HG02852 (cell line): ENCODE measurements around the gene MMADHC.

Experiments used
- ATAC-seq: cut with Tn5 transposase; IDR thresholded peaks from one replicate; pipeline ENCODE4 v1.9.1; 2021; ENCODE audit warnings: mild to moderate bottlenecking, moderate library complexity; ENCODE audit not compliant: unreplicated experiment

MMADHC gene

DNA sequence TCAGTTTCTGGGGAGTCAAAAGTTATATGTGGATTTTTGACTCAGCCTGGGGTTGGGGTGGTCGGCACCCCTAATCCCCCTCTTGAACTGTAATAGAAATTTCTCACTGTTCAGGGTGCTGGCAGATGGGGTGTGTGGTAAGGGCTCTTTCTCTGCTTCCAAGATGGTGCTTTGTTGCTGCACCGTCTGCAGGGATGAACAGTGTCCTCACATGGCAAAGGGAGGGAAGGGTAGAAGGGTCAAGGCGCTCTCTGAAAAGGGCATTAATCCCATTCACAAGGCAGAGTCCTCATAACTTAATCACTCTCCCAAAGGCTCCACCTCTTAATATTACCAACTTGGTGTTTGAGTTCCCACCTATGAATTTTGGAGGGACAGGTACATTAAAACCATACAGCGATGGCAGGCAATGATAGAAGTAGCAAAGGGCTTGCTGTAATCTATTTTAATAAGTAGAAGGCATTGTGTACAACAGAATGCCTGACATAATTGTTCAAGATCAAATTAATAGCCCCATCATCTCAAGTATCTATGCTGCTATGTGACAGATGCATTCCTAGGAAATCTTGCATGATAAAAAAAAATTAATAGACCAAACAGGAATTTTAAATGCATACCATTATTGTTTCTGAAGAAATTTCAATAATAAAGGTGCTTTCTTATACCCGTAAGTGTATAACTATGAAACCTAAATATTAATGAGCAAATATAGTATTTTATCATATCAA, 28.1 kb downstream of the MMADHC start:
- no peak for ATAC-seq

DNA sequence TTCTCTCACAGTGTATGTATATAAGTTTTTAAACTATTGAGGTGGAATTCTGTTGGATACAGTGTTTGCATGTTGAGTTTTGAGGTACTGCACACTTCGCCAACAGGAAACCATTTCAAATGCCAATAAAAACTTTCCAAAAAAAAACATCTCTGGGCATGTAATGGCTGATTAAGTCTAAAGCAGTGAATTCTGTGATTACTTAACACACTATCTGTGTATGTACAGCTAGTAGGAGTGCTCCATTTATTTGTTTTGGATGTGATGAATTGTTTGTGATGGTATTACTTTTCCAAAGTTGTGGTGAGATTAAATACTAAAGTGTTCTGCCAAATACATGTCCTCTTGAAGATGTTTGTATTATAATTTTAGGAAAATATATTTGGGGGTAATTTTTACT, 31.1 kb downstream of the MMADHC start:
- ATAC-seq: no peak

DNA sequence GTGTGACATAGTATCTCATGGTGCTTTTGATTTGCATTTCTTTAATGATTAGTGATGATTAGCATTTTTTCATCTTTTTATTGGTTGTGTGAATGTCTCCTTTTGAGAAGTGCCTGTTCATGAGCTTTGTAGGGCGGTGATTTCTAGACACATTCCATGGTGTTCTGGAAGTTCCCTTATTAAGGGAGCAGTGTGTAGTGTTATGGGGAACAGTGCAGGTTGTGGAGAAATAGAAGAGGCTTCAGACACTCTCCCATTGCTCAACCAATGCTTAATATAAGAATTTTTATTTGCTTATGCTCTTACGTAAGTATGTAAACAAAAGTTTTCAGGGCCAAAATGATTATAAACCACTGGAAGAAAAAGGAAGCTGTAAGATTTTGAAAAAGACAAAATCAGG, 34.7 kb downstream of the MMADHC start:
- no peak for ATAC-seq

DNA sequence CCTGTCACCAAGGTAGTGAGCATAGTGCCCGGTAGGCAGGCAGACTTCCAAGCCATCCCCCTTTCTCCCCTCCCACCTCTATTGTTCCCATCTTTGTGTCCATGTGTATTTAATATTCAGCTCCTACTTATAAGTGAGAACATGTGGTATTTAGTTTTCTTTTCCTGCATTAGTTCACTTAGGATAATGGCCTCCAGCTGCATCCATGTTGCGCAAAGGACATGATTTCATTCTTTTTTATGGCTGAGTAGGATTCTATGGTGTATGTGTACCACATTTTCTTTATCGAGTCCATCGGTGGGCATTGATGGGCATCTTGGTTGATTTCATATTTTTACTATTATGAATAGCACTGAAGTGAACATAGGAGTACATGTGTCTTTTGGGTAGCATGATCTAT, 35.3 kb downstream of the MMADHC start:
- ATAC-seq: no peak

DNA sequence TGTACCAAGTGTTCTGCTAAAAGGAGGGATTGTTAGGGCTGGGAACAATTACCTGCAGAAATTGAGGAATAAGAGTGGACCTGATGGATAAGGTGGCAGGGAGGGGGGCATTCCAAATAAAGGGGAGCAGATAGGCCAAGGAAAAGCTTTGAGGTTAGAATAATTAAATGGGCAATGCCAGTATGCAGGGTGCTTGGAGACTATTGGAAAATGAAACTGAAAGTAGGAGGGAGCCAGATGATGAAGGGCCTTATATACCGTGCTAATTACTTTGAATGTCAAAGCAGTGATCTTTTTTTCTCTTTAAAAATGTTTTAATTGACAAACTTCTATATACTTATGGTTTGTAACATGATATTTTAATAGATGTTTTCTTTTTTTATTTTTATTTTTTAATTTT, 42.9 kb downstream of the MMADHC start:
- ATAC-seq: no peak

DNA sequence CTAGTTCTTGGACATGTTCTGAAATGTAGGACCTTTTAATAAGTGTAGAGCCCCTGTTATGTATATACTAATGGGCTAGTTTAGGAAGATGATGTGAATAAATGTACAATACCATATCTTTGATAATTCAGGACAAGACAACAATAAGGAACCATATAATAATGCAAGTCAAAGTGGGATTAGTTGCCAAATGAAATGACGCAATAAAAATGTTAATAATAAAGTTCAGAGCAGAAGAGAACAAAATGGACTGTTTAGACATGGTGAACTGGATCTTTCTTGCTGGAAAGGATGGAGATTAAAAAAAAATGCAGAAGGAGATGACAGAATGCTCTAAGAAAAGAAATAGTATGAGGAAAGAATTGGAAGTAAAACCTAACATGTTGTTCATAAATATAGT, 43.7 kb downstream of the MMADHC start:
- no peak for ATAC-seq

DNA sequence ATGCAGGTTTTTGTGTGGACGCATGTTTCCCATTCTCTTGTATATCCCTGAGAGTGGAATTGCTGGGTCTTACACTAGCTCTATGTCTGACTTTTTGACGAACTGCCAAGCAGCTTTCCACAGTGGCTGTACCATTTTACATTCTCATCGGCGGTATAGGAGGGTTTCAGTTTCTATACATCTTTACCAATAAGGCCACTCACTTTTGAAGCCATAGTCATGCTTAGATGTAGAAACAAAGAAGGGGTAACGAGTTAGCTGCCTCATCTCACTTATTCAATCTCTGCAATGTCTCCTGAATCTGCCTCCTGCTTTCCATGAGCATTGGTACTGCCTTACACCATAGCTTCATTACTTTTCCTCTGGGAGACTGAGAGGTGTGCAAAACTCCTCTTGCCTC, 47.4 kb downstream of the MMADHC start:
- no peak for ATAC-seq

DNA sequence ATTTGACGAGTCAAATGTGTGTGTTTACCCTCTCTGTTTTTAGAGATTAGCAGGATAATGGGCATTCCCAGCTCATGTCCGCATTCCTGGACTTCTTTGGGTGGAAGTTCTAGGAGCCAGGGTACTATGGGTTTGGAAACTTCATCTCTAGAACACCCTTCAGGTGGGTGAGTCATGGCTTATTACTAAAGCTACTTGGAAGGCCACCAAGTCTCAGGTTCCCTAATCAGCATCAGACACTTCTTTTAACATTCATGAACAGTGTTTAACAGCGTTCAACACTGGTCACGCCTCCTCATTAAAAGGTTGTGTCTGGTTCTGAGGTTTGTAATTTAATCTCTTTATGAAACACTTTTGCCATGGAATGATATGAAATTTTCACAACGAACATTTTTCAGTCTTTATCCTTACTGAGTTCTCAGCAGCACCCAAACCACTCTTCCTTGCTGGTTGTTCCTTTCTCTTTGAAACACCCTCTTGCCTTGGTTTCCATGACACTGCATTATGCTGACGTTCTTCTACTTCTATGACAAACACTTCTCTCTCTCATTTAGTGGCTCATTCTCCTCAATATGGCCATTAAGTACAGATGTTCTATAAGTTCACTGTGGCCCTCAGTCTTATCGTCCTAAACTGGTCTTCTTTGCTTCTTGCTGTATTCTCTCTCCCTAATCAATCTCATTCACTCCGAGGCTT, 49.3 kb downstream of the MMADHC start:
- no peak for ATAC-seq

DNA sequence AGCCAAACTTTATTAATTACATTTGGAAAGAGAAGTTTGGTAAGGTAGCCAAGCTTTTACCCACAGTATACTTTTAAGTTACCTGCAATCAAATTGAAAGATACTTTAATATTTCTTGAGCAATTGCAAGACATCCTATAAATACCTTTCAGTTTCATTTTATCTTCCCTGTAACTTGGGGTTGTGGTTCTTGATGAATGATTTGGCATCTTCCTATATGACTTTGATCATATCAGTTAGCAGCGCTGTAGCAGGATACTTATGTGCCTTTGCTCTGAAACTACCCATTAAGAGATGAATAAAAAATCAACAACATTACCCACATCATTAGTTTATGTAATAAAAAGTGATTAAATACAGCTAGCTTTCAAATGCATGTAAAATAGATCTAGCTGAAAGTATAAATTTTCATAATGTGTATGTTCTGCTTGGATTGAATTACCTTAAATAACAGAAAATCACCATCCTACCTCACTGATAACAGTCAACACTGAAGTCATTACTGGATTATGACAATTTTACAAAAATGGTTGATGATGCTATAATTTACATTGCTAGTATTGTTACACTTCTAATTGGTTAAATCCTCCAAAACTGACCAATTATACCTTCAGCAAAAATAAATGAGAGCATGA, 50.4 kb downstream of the MMADHC start:
- ATAC-seq: no peak

DNA sequence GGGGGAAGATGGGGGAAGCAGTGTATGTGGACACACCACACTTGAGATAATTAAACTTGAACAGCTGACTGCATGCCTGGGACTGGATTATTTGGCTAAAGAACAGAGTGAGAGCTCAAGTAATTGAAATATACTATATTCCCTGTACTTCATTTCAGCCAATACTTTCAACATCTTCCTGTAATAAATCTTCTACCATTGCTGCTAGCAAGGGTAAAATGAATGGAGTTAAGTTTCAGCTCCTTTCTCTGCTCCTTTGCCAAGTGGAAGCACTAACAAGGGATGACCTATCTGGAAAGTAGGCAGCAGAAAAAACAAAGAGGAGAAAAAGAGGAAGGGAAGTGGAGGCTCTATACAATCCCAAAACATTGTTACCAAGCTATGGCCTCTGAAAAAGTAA, 50.9 kb downstream of the MMADHC start:
- ATAC-seq: no peak

DNA sequence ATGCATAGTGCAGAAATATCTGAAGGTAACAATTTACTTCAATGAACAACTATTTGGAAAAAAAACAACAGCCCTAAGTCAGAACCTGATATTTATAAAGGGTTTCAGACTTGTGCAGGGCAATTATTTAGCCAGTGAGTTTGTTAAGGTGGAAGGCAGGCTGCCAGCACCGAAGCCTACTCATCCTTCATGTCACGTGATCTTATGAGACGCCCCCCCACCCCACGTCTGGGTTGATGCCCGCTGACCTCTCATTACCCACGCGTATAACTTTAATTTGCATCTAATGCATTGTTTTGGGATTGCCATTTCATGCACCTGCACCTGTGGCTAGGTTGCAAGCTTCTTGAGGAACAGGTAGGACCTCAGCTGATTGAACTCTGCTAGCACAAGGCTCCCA, 52.9 kb downstream of the MMADHC start:
- no peak for ATAC-seq

DNA sequence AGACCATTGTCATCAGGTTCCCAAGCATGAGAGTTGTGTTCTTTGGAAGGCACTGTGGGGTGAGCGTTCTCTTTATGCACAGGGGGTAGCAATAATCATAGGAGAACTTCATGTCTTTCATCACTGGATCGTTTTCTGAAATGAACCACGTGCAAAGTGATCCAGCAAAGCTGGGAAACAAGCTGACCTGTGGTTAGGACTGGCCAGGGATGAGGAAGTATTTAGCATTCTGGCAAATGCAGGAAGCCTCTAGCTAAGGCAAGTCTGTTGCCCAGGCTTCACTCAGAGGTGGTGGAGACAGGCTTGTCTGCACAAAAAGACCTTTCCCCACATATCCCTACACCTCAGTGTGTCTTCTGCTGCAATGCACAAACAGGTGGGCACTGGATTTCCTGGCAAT, 58.6 kb downstream of the MMADHC start:
- ATAC-seq: no peak

DNA sequence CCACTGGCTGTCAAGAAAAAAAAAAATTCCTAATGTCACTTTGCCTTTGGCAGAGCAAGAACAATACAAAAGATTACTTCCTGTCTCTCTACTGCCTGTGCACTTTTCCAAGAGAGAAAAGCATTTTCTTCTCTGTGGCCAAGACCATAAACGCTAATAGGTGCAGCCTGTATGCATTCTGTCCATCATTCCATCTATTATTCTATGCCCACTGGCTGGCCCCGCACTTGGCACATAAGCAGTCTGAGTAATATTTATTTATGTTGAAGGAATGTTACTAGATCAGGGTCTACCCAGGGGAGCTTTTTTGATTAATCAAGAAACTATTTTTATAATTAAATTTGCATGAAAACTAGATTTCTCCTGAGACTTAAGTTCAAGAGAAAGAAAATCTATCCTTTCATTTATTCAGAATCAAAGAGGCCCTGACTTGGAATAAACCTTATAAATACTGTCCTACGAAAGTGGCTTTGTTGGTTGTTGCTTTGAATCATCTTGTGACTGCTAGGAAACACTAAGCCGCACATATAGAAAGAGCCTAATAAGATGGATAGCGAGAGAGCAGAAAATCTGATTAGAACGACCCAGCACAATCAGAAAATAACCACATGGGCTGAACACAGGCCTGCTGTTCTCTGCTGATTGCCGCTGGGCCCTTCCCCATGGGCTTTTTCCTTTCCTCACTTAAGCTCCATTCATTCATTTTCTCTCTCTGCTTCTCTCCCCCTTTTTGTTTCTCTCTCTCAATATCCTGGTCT, 59.4 kb downstream of the MMADHC start:
- ATAC-seq: no peak

DNA sequence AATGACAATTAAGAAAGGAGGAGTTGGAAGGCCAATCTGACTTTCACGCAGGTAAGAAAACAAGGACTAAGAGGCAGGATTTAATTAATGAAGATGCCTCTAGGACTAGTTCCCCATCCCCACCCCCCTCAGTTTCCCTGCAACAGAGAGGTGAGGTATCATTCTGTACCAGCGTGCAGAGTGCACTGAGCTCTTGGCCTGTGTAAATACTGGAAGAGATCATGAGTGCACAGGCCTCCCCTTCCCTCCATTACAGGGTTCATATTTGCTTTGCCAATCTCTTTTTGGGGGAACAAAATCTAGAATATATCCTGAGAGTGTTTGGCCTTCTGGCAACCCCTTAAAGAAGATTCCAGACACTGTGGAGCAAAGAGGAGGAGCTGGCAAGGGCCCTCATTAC, 60.9 kb downstream of the MMADHC start:
- no peak for ATAC-seq

DNA sequence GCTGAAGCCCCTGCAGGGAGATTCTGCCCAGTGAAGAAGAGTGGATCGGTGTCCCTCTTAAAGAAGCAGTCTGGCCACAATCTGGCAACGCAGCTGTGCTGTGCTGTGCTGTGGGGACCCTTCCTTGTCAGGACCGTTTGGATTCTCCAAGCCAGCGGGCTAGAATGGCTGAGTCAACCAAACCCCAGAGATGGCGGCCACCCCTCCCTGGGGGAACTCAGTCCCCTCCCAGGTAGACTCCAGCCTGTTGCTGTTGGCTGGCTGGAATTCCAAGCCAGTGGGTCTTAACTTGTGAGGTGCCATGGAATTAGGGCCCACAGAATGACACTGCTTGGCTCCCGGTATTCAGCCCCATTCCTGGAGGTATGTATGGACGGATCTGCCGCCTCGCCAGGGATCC, 62.3 kb downstream of the MMADHC start:
- no peak for ATAC-seq
